Muscle of leg (tissue), 11 donors: ENCODE measurements around the gene SPATA2. TPM values are rescaled to one million over a fixed set of nuclear protein-coding genes. Genes with fewer than 3 reads are reported as not detected.

Experiments used
- DNase-seq: peaks from one replicate; pipeline ENCODE4 v3.0.0; 2013
- H3K27ac ChIP-seq: one replicate; pipeline ENCODE4 v1.5.1; 2013; ENCODE audit warnings: mild to moderate bottlenecking, low read length, control low read depth
- H3K27me3 ChIP-seq: one replicate; pipeline ENCODE4 v1.6.1; 2013; ENCODE audit warnings: low read length; ENCODE audit not compliant: control insufficient read depth, insufficient read depth
- H3K36me3 ChIP-seq: one replicate; pipeline ENCODE4 v1.6.1; 2013; ENCODE audit warnings: low read length; ENCODE audit not compliant: control insufficient read depth, insufficient read depth
- H3K4me1 ChIP-seq: one replicate; pipeline ENCODE4 v1.6.1; 2013; ENCODE audit warnings: low read length; ENCODE audit not compliant: control insufficient read depth, insufficient read depth
- H3K4me3 ChIP-seq: one replicate; pipeline ENCODE4 v1.5.1; 2013; ENCODE audit warnings: low read length, control low read depth
- H3K9me3 ChIP-seq: replicated peaks from 2 replicates; pipeline ENCODE4 v1.6.1; 2013; ENCODE audit warnings: low read depth, low read length; ENCODE audit not compliant: control insufficient read depth
- WGBS: methylation state at CpG from one replicate; pipeline ENCODE4 v1.1.5; 2013; ENCODE audit warnings: missing lambda C conversion rate; ENCODE audit not compliant: insufficient coverage; 5-methylcytosine and 5-hydroxymethylcytosine counted together
- polyA plus RNA-seq, 8 donors: library from polyadenylated mRNA; unstranded; fragments of 120-200 nt; gene quantifications; one replicate each; pipeline versions ENCODE4 v1.2.1 to v1.2.3, GENCODE V29; 2013; ENCODE audit warnings: inconsistent platforms in 1 of 8, low replicate concordance in 1 of 8; ENCODE audit not compliant: insufficient read length in 8 of 8, insufficient read depth in 1 of 8
- total RNA-seq: library from RNA; stranded (reverse); fragments of 120-200 nt; gene quantifications from one replicate; pipeline ENCODE4 v1.2.4, GENCODE V29; 2013

The SPATA2 gene
- total and polyA plus RNA-seq, 9 donors = 1.9 to 7.1 (median 6.0) TPM

- no peak overlapping the region for H3K4me3 ChIP-seq
- no peaks in the 10 kb centered on the region for H3K27me3 ChIP-seq
- H3K36me3 ChIP-seq = peaks cover 63% of the 10 kb centered on the region
These were observed 32.0 kb downstream of the SPATA2 start for GRCh38 chr20:49883246-49883802.

DNA sequence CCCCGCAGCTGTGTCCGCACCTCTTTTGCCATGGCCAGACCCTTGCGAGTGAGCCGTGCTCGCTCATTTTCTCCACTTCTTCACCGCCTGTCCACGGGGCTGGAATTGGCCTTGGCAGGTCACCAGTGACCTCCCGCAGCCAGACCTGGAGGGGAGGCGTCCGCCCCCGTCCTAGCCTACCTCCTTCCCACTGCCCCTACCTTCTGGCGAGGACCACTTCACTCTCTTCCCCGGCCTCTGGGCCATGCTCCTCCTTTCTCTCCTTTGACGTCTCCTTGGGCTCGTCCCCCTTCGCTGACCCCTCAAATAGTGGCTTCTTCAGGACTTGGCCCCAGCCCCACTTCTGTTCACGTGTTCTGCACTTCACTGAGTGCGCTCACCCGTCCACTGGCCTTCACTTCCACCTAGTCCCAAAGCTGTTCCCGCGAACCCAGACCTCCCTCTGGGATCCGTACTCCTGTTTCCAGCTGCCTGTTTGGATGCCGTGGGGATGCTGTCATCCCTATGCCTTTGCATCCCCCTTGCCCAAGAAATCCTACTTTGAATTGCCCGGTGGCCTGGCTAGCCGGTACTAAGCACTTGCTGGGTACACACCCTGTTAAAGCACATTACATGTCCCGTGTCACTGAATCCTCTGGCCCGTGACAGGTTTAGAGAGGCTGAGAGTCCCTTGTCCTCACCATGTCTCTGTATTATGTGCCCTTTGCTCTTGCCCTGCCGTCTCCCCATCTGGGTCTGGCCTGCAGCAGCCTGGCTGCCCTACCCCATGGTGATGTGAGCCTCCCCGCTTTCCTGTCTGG is 33.0 kb downstream of the SPATA2 start:
- peaks cover 14% of the 10 kb centered on the region for H3K4me1 ChIP-seq
- no peak for DNase-seq

More at GRCh38 chr20:49883246-49883802, 32.0 kb downstream of the SPATA2 start:
- H3K27ac ChIP-seq = no peak overlapping the region
- 97% methylated on average over 8 of the region's 10 CpGs for WGBS
- H3K9me3 ChIP-seq = no peaks in the 10 kb centered on the region
- H3K4me1 ChIP-seq = peaks cover 19% of the 10 kb centered on the region
- no peak for DNase-seq

DNA sequence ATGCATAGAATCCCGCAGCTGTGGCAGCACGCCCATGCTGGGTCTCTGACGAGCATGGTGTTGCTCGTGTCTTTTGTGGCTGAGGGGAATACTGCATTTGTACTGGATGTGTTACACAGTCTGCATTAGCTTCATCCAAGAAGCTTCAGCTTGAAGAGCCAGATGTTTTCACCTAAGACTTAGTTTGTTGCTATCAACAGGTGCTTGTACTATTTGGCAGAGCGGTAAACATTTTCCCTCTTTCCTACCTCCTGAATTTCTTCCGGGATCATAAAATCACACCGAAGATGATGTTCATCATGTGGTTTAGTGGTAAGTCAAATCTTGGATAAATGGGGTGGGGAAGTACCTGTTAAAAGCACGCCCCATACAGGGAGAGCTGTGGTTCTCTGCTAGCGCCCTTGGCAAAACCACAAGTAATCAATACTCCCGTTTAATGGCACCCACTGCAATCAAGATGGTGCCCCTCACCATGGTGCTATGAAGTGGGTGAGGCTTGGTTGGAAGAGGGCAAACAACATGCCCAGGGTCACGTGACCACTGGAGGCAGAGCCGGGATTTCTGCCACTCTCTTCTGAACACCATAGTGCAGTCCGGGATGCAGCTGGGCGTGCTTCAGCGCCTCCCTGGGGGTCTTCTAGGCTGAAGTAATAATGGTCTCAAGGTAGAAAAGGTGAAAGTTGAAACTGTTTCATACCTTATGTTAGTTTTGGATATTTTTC is 34.4 kb downstream of the SPATA2 start:
- H3K27ac ChIP-seq = no peak overlapping the region
- peaks cover 56% of the 10 kb centered on the region for H3K36me3 ChIP-seq
- DNase-seq = no peak

More for the DNA sequence above, 33.0 kb downstream of the SPATA2 start:
- Histone ChIP-seq H3K4me3 (no peak overlapping the region), H3K27me3 (no peaks in the 10 kb centered on the region), H3K36me3 (peaks cover 57% of the 10 kb centered on the region), H3K27ac (no peak overlapping the region), H3K9me3 (no peaks in the 10 kb centered on the region)
- 79% methylated on average over 26 of the region's 29 CpGs for WGBS

DNA sequence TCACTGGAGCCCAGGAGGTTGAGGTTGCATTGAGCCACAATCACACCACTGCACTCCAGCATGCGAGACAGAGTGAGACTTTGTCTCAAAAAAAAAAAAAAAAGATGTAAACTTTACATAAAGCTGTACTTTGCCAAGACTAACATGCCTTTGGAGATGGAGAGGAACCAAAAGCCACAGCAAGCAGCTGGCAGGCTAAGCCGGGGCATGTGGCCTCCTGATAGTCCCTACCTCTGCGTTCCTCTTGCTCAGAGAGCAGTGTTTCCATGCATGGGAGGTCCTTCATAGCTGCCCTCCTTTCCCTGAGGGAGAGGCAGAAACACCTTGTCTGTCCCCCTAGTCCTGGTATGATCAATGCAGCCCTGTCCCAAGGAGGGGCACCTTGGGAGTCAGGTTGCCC is 35.2 kb downstream of the SPATA2 start:
- Histone ChIP-seq H3K9me3 (no peaks in the 10 kb centered on the region), H3K4me3 (no peak overlapping the region), H3K36me3 (peaks cover 52% of the 10 kb centered on the region), H3K27me3 (no peaks in the 10 kb centered on the region), H3K4me1 (peaks cover 3% of the 10 kb centered on the region), H3K27ac (no peak overlapping the region)
- WGBS = 71% methylated on average over 2 of the region's 3 CpGs
- DNase-seq = no peak

More for the DNA sequence above, 34.4 kb downstream of the SPATA2 start:
- Histone ChIP-seq H3K27me3 (no peaks in the 10 kb centered on the region), H3K4me3 (no peak overlapping the region), H3K4me1 (peaks cover 3% of the 10 kb centered on the region), H3K9me3 (no peaks in the 10 kb centered on the region)
- WGBS = 40% methylated on average over 1 of the region's 15 CpGs

DNA sequence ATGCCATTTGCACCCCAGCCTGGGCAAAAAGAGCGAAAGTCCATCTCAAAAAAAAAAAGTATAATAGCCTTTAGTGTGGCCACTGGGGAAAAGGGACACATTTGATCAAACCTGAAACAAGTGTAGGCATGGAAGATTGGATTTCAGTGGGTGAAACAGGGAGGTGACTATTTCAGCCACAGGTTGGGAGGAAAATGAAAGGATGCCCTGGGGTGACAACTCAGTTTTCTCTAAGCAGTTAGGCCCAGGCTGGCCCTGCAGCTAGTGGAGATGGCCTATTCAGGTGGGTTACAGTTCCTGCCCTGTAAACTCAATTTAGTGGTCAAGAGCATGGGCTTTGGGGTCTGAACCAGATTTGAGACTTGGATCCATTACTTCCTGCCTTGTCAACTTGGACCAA is 36.4 kb downstream of the SPATA2 start:
- Histone ChIP-seq H3K36me3 (peaks cover 47% of the 10 kb centered on the region), H3K27me3 (no peaks in the 10 kb centered on the region), H3K4me3 (no peak overlapping the region), H3K27ac (no peak overlapping the region), H3K9me3 (no peaks in the 10 kb centered on the region), H3K4me1 (no peaks in the 10 kb centered on the region)
- no peak for DNase-seq
- WGBS = no CpG with 5 or more reads among the region's 1 CpG

DNA sequence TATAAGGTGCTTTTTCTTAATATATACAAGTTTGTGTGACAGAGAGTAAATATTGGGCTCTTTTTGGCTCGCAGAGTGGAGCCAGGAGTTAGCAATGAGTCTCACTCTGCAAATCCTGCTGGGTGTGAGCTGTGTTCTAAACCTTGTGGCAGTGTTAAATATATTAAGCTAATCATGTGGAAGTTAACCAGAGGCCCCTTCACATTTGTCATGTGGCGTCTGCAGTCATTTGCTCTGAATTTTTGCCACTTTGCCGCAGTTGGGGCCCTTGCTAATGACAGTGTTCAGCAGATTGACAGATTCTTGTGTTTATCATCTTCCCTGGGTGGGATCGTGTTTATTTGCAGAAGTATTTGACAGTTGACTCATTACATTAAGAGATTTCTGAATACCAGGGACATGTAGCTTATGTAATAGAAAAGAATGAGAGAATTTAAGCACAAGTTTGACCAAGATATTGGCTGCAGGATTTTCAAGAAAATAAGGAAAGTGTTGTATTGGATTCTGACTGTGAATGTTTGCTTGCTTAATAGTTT is 37.9 kb downstream of the SPATA2 start:
- H3K36me3 ChIP-seq = peaks cover 40% of the 10 kb centered on the region
- H3K27ac ChIP-seq = no peak overlapping the region
- H3K27me3 ChIP-seq = no peaks in the 10 kb centered on the region
- no peak overlapping the region for H3K4me3 ChIP-seq
- no peaks in the 10 kb centered on the region for H3K9me3 ChIP-seq
- WGBS = 44% methylated on average over 2 of the region's 4 CpGs
- H3K4me1 ChIP-seq = no peaks in the 10 kb centered on the region
- DNase-seq = no peak

- WGBS = 93% methylated on average over 5 of the region's 6 CpGs
- H3K36me3 ChIP-seq = peaks cover 23% of the 10 kb centered on the region
- no peak for DNase-seq
These were observed 40.6 kb downstream of the SPATA2 start for GRCh38 chr20:49874696-49875095.

DNA sequence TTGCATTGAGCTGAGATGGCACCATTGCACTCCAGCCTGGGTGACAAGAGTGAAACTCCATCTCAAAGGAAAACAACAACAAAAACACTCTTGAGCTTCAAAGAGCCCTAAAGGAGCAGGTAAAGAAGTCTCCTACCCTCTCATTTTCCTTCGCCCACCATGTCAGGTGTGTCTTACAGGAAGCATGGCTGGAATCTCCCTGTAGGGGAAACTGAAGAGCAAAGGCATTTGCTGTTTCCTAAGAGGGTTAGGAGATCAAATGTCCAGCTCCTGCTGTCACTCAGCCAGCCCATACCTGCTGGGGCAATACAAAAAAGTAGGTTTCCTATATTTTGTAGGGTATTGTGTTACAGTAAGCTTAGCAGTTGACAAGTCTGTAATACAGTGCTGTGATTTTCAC is 43.3 kb downstream of the SPATA2 start:
- DNase-seq = no peak
- Histone ChIP-seq H3K36me3 (peaks cover 26% of the 10 kb centered on the region), H3K9me3 (no peaks in the 10 kb centered on the region), H3K27ac (no peak overlapping the region), H3K4me1 (no peaks in the 10 kb centered on the region), H3K4me3 (no peak overlapping the region), H3K27me3 (no peaks in the 10 kb centered on the region)
- no CpG with 5 or more reads among the region's 1 CpG for WGBS

More at GRCh38 chr20:49874696-49875095, 40.6 kb downstream of the SPATA2 start:
- H3K4me3 ChIP-seq = no peak overlapping the region
- no peaks in the 10 kb centered on the region for H3K9me3 ChIP-seq
- H3K4me1 ChIP-seq = no peaks in the 10 kb centered on the region
- no peak overlapping the region for H3K27ac ChIP-seq
- no peaks in the 10 kb centered on the region for H3K27me3 ChIP-seq

DNA sequence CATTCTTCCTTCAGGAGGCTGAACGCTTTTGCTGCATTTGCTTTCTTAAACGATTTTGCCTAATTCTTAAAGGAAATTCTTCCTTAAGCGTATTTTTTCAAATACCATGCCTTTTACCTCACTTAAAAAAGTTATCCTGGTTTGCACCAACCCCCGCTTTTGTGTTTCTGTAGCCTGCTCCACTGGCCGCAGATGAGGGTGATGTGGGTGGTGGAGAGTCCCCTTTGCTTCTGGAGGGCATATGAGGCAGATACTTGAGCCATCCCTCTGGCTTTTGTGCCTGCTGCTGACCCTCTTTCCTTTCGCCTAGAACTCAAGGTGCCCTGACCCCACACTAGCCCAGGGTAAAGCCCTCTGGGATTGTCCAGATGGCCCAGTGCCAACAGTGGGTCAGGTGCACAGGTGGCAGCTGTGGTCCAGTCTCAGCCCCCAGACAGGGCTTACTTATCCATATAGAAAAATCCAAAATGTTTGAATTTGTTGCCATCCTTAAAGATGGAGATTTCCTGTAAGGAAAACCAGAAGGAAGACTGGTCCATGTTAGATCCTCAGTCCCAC is 43.9 kb downstream of the SPATA2 start:
- Histone ChIP-seq H3K36me3 (peaks cover 24% of the 10 kb centered on the region), H3K27me3 (no peaks in the 10 kb centered on the region), H3K9me3 (no peaks in the 10 kb centered on the region), H3K27ac (no peak overlapping the region), H3K4me3 (no peak overlapping the region), H3K4me1 (no peaks in the 10 kb centered on the region)
- no peak for DNase-seq
- WGBS = 71% methylated on average over 2 of the region's 6 CpGs

DNA sequence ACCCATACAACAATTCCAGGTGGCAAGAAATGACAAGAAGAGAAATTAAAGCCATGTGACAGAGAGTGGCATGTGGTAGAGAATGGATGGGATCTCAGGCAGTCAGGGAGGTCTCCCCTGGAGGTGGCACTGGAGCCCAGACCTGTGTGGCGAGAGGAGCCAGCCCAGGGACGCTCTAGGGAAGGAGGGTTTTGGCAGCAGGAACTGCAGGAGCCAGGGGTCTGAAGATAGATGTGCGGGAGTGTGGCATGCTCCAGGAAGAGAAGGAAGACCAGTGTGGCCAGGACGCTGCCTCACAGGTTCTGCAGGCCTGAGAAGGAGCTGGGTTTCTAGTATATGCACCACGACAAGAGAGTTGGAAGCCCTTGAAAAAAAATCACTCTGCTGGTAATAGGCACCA is 45.1 kb downstream of the SPATA2 start:
- H3K4me1 ChIP-seq = no peaks in the 10 kb centered on the region
- peaks cover 21% of the 10 kb centered on the region for H3K36me3 ChIP-seq
- DNase-seq = no peak
- H3K9me3 ChIP-seq = no peaks in the 10 kb centered on the region
- H3K27me3 ChIP-seq = no peaks in the 10 kb centered on the region
- no peak overlapping the region for H3K4me3 ChIP-seq
- H3K27ac ChIP-seq = peak overlapping the region; percentile 11
- WGBS = 81% methylated on average over 4 of the region's 5 CpGs
